ENCODE data around the gene NFE2L3. TPM values are rescaled to one million over a fixed set of nuclear protein-coding genes. Genes with fewer than 3 reads are reported as not detected.

NFE2L3 gene
- total and polyA plus RNA-seq, 2 donors (not counting 3 experiments of a cell fraction or from before 2014, with no cell fraction given) = 29.6 to 40.2 TPM

- H3K79me2 ChIP-seq (ENCODE audit: control insufficient read depth, insufficient read depth, low read length) = peaks cover 27% of the 10 kb centered on the region
- H3K4me3 ChIP-seq (replicated peaks in 1 of 3; ENCODE audit: insufficient read depth in 1 of 3, low read depth in 1 of 3, low read length in 3 of 3) = no peak overlapping the region
- H3K9me3 ChIP-seq (replicated peaks; ENCODE audit: control insufficient read depth, insufficient read depth, low read length) = no peaks in the 10 kb centered on the region
- no peak overlapping the region for H3K4me2 ChIP-seq (ENCODE audit: insufficient read depth, low read length)
- no peaks in the 10 kb centered on the region for H3K27me3 ChIP-seq (ENCODE audit: control insufficient read depth in 2 of 2, insufficient read depth in 2 of 2, low read length in 2 of 2)
- no peaks in the 10 kb centered on the region for H3K4me1 ChIP-seq (ENCODE audit: control insufficient read depth, extremely low read depth, insufficient read depth, low read length)
- peaks cover 27 to 46% of the 10 kb centered on the region in 2 experiments for H3K36me3 ChIP-seq (ENCODE audit: control insufficient read depth in 2 of 2, extremely low read depth in 1 of 2, insufficient read depth in 2 of 2, low read length in 2 of 2)
- intact Hi-C loops (cut with micrococcal nuclease) (loop anchor here (1.0 to 2.0 kb wide), 2 partner anchors 30 to 95 kb away; no protein-coding TSS in a partner anchor), dilution Hi-C loops (cut with MboI; ENCODE audit: extremely low pct_ligation_motif_present, low sequenced_read_pairs) (loop anchor here (25.0 kb wide), 1 partner anchor 976 kb away; the partner anchor contains the start of genes HOXA10, HOXA3, HOXA7 and HOXA9)
- H3K27ac ChIP-seq (ENCODE audit: insufficient read depth, low read depth, low read length) = no peak overlapping the region
- FAIRE-seq (no peak), DNase-seq (ENCODE audit: low read depth, low spot score) (no peak)
- H3K9ac ChIP-seq (replicated peaks; ENCODE audit: extremely low read depth, insufficient read depth, low read length) = no peak overlapping the region
- POLR2A ChIA-PET = interaction anchor here (2.3 to 3.1 kb wide), 2 partner anchors 11 to 30 kb away, joined by 9 to 15 read pairs; no protein-coding TSS in a partner anchor
- BruUV-seq (replicated peaks) = no TSS peak
- H3K9me1 ChIP-seq (replicated peaks; ENCODE audit: control insufficient read depth, extremely low read depth, insufficient read depth, low read length) = no peaks in the 10 kb centered on the region
- CTCF ChIA-PET = interaction anchor here (1.0 to 2.4 kb wide), 3 partner anchors 34 to 96 kb away, joined by 4 to 20 read pairs (median 5); partner anchors contain the start of gene NFE2L3
- TF ChIP-seq EZH2 (IDR thresholded peaks at IDR 0.05; ENCODE audit: borderline replicate concordance, low read depth, low read length, severe bottlenecking) = no peak
- TF ChIP-seq FOS (IDR thresholded peaks at IDR 0.05; ENCODE audit: borderline replicate concordance, insufficient read depth, low read length) = no peak
- peak; percentile 9 for TF ChIP-seq POLR2A (IDR thresholded peaks at IDR 0.05; ENCODE audit: low read depth, low read length)
- TF ChIP-seq MAX (IDR thresholded peaks at IDR 0.05; ENCODE audit: insufficient read depth, insufficient read length) = no peak
- no peak for TF ChIP-seq JUN (IDR thresholded peaks at IDR 0.05; ENCODE audit: borderline replicate concordance, insufficient read depth, insufficient read length, low read depth)
- TF ChIP-seq GATA2 (IDR thresholded peaks at IDR 0.05; ENCODE audit: insufficient read depth, insufficient read length, low read depth, low read length) = no peak
- peak; percentile 20 for TF ChIP-seq POLR2AphosphoS5 (IDR thresholded peaks at IDR 0.05; ENCODE audit: insufficient read depth, low read depth, low read length)
- no peak overlapping the region for H2AFZ ChIP-seq (ENCODE audit: low read depth, low read length)
- H4K20me1 ChIP-seq (replicated peaks; ENCODE audit: control insufficient read depth, extremely low read depth, insufficient read depth, low read length) = peaks cover 21% of the 10 kb centered on the region
Observed at GRCh38 chr7:26186364-26187311, 34.6 kb downstream of the NFE2L3 start.

Measured in endothelial cell of umbilical vein (primary cell).